CMK (cell line): Measurements from ENCODE around the gene TCF3.

Experiments
- DNase-seq: peaks from one replicate; pipeline ENCODE4 v3.0.0-alpha.2; 2010; ENCODE audit warnings: low read depth

Gene TCF3

GRCh38 chr19:1609680-1610474, 42.5 kb downstream of the TCF3 start:
- DNase-seq = no peak

DNA sequence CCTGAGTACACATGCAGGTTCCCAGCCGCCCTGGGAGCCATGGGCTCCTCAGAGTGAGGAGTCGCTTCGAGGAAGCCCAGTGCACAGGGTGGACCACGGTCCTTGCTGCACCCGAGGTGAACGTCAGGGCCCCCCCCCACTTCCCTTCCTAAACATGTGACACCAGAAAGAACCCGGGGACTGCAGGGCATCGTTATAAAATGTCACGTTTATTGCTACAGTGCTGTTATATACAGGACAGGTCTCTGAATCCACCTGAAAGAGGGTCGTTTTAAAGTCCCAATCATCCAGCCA, 43.4 kb downstream of the TCF3 start:
- DNase-seq = no peak

GRCh38 chr19:1608359-1609102, 43.9 kb downstream of the TCF3 start:
- no peak for DNase-seq

DNA sequence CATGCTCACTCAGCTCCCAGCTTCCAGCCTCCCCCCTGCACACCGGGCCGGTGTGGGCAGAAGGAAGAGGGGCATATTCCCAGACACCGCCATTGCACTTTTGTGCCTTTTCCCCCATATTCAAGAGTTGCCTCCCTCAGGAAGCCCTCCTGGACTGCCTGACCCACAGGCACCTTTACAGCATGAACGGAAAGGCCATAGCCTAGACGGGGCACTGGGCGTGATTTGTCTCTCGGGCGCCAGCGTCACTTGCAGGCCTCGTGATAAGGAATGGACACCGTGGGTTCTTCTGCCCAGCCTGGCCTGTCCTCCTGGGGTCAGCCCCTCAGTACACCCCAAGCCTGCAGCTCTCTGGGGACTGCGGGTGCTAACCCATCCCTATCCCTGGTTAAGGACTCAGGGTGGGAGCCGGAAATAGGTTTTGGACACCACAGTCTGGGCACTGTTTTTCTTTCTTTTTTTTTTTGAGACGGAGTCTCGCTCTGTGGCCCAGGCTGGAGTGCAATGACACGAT, 46.2 kb downstream of the TCF3 start:
- no peak for DNase-seq

DNA sequence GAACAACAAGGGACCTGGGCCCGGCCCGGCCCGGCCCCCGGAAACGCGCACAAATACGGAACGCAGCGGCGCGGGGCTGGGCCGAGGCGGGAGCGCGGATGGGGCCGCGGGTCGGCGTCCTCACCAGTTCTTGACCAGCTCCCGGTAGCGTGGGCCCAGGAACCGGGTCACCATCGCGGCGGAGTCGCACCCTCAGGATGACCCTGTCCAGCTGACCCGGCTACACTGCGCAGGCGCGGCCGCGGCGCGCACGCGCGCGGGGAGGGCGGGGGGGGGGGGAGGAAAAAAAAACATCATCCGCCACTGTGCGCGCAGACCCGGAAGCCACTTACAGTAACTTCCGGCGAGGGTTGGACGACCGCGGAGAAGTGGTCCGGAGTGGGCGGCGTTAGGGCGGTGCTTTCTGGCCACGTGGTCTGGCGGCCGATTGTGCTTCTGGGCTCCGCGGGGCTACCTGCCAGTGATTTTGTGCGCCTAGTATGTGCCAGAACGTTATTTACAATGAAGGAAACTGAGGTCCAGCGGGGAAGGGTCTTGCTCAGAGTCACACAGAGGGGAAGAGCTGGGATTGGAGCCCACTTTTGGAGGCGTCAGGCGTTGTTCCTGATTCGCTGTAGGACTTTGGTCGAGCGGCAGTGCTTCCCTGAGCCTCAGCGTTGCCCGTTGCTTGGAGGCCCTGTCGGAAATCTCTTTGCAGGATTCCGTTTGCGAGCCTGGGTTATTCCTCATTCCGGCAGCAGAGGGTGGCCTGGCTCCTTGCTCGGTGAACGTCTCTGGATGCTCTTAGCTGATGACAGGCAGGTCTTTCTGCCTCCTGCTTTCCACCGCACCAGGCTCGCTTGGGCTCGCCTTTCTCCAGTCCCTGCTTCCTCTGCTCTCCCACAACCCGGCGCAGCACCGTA, 46.9 kb downstream of the TCF3 start, which contains the start of gene UQCR11:
Gene UQCR11, minus strand, starts transcription at position 227 of the 902 bp plus-strand sequence. Its CDS starts 53 bp downstream, at position 174.
- DNase-seq = peak; percentile 94

GRCh38 chr19:1602091-1602707, 50.2 kb downstream of the TCF3 start:
- DNase-seq = no peak

DNA sequence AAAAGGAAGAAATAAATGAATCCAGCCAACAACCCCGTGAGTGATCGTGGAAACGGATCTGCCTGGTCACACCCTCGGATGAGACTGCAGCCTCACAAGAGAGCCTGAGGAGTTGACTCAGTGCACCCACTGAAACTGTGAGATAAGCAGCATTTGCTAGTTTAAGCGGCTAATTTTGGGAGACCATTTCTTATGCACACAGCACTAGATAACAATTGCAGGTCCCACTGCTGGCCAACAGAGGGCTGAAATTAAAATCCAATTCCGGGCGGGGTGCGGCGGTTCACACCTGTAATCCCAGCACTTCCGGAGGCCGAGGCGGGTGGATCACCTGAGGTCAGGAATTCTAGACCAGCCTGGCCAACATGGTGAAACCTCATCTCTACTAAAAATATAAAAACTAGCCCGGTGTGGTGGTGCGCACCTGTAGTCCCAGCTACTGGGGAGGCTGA, 50.8 kb downstream of the TCF3 start:
- no peak for DNase-seq

GRCh38 chr19:1599460-1599846, 53.0 kb downstream of the TCF3 start:
- no peak for DNase-seq

DNA sequence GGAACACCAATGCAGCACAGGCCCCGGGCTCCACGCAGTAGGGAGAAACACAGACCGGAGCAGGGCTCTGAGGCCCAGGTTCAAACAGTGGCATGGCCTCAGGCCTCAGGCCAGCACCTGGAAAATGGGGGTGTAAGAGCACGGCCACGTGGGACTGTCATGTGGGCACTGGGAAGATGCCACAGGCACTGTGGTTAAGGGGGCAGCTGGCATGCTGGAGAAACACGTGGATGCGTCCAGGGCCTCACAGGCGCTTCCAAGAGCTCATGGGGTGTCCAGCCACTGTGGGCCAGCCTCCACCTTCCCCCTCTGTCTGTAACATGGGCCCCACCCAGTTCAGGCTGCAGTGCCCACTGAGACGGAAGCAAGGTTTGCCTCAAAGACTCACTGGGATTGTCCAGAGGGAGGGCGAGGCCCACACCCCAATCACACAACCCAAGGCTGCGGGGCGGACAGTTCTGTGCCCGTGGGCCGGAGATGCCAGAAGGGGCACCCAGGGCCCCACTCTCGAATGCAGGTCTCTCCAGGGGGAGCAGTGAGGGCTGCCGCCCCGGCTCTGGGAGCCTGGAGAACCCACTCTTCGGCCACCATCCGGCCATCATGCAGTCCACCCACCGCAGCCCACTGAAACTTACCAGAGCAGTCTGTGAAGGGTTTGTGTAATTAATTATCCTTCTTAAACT, 53.5 kb downstream of the TCF3 start:
- no peak for DNase-seq

GRCh38 chr19:1593501-1593772, 59.0 kb downstream of the TCF3 start:
- no peak for DNase-seq

- peak; percentile 88 for DNase-seq
Measured at GRCh38 chr19:1592755-1593500, 59.5 kb downstream of the TCF3 start, which contains the start of gene MBD3. Gene MBD3, minus strand, starts transcription at chr19:1592865. Its CDS starts 234 bp downstream, at chr19:1592631.

DNA sequence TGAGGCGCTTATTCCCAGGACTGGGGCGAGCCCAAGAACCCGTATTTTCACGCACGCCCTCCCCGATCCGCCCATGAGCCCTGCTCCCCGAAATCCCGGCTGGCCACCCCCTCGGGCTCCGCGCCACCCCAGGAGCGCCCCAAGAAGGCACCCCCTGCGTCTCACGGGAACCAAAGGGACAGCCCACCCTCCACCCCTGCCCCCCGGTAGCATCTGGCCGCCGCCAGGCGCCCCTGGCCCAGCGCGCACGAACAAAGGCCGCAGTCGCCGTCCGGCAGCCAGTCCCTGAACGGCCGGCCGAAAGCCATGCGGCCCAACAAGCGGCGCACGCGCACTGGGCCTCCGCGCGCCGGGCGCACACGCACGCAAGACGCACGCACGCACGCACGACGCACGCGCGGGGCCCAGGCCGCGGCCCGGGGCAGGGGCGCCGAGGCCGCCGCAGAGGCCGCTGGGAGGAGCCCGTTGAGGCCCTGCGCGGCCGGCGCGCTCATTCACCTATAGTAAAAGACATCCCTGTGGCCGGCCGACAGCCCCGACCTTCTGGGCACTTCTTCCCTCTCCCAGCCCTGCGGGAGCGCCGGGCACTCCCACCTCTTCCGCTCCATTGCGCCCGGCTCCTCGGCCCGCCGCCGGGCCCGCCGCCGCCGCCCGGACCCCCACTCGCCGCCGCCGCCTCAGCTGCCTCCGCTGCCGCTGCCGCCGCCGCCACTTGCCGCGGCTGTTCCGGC, 60.2 kb downstream of the TCF3 start:
- peak; percentile 77 for DNase-seq

- DNase-seq = no peak
Measured at GRCh38 chr19:1591421-1592023, 60.9 kb downstream of the TCF3 start.

GRCh38 chr19:1590641-1591397, 61.6 kb downstream of the TCF3 start:
- no peak for DNase-seq

GRCh38 chr19:1587872-1588271, 64.5 kb downstream of the TCF3 start:
- no peak for DNase-seq

DNA sequence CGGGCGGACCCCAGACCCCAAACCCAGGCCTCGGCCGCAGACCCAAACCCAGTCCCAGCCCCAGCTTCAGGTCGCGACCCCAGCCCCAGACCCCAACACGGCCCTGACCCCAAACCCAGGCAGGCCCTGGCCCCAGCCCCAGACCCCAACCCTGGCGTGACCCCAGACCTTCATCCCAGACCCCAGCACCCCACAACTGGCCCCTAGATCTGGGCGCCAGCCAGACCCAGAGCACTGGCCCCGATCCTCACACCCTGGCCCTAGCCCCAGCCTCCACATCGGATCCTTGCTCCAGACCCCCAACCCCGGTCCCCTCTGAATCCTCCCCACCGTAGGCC, 67.2 kb downstream of the TCF3 start:
- DNase-seq = no peak

DNA sequence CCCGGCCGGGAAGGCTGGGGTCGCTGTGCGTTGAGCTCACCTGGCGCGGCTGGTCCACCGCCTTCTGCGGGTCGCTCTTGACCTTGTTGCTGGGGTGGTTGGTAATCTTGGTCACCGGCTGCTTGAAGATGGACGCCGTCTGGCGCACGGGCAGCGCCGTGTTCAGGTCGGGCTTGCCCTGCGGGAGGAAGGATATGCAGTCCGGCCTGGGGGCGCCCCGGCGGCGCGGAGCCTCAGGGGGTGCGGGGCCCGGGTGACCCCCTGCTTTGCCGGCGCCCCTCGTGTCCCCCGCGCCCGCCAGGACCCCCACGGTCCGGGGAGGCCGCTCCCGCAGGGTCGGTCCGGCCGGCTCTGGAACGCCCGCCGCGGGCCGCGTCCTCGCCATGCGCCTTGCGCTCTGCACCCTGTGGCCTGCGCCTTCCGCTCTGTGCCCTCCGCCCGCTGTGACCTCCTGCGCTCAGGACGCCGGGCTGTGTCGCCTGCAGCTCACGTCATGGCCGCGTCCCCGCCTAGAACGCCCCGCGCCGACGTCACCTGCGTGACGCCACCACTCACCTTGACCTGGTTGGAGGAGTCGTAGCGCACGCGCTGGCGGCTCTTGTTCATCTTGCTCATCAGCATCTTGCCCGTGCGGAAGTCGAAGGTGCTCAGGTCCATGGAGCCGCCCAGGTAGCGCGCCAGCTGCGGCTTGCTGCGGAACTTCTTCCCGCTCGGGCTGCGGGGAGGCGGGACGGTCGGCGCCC, 67.7 kb downstream of the TCF3 start:
- no peak for DNase-seq

DNA sequence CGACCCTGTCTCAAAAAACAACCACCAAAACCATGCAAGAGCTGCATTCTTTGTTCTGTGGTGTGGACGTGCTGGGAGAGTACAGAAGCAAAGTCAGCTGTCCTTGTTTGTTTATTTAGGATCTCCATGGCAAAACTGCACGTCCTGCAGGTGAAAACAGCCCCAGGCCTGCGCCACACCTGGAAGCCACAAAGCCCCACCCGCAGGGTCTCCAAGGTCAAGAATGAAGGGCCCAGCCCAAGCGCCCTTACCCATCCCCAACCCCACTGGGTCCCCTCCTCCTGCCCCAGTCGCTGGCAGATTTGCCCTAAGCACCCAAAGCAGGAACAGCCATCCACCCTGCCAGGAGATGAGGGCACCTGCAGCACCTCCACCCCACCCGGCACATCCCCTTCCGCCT, 70.2 kb downstream of the TCF3 start:
- DNase-seq = no peak
